Urinary bladder (tissue), 4 donors: ENCODE results near the gene SLC6A6. TPM values are rescaled to one million over a fixed set of nuclear protein-coding genes. Genes with fewer than 3 reads are reported as not detected.
A peak's percentile ranks its signal among the peaks of the same experiment; 100 is the strongest.
"Not testable (repeated sequence)": the region's sequence is repeated elsewhere in the genome, so short reads cannot be mapped to it uniquely, and the experiment has no call there.

Source experiments
- DNase-seq: peaks from one replicate; pipeline ENCODE4 v3.0.0-alpha.2; 2015; ENCODE audit errors: extremely low spot score
- H3K27ac ChIP-seq: one replicate; pipeline ENCODE4 v1.5.1; 2013; ENCODE audit warnings: low read depth, mild to moderate bottlenecking, moderate library complexity
- H3K36me3 ChIP-seq: one replicate; pipeline ENCODE4 v1.6.1; 2013; ENCODE audit warnings: mild to moderate bottlenecking, moderate library complexity; ENCODE audit not compliant: insufficient read depth
- H3K4me1 ChIP-seq: one replicate; pipeline ENCODE4 v1.6.1; 2013; ENCODE audit warnings: mild to moderate bottlenecking, moderate library complexity; ENCODE audit not compliant: insufficient read depth
- H3K4me3 ChIP-seq: one replicate; pipeline ENCODE4 v1.5.1; 2013; ENCODE audit warnings: low read depth, low read length
- WGBS: extraction: QIAGEN DNeasy Blood & Tissue Kit; methylation state at CpG from one replicate; pipeline ENCODE4 v1.1.7; 2013; 5-methylcytosine and 5-hydroxymethylcytosine counted together
- polyA plus RNA-seq: library from polyadenylated mRNA; stranded (reverse); fragments of 200-250 nt; gene quantifications from one replicate; pipeline ENCODE4 v1.2.3, GENCODE V29; 2013
- total RNA-seq: library from RNA; depleted of rRNA; stranded (reverse); fragments of >200 nt; gene quantifications from one replicate; pipeline ENCODE4 v1.2.3, GENCODE V29; 2014
- donor health status: healthy with polysubstance abuse.
- donor health status: healthy.

Gene SLC6A6
- total and polyA plus RNA-seq, 2 donors: 8.0 to 9.2 TPM

DNA sequence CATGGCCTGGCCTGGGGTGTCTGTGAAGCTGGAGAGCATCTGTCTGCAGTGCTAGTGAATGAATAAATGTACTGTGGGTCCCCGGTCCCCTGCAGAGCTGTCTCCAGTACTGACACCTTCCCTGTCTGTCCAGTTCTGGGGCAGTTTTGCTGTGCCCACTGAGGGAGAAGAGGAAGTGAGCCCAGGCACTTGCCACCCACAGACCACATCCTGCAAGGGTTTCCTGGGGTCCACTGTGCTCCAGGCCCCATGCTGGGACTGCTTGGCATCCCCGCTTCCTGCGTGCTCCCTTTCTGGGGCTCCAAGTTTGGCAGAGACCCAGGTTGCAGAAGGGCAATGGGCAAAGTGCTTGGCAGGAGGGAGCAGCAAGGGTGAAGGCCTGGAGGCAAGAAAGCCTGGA is 4.9 kb upstream of the SLC6A6 start:
- WGBS: 83% methylated on average over 3 of the region's 3 CpGs
- DNase-seq: no peak
- H3K27ac ChIP-seq: no peak overlapping the region
- no peaks in the 10 kb centered on the region for H3K4me1 ChIP-seq
- no peak overlapping the region for H3K4me3 ChIP-seq
- H3K36me3 ChIP-seq: no peaks in the 10 kb centered on the region

DNA sequence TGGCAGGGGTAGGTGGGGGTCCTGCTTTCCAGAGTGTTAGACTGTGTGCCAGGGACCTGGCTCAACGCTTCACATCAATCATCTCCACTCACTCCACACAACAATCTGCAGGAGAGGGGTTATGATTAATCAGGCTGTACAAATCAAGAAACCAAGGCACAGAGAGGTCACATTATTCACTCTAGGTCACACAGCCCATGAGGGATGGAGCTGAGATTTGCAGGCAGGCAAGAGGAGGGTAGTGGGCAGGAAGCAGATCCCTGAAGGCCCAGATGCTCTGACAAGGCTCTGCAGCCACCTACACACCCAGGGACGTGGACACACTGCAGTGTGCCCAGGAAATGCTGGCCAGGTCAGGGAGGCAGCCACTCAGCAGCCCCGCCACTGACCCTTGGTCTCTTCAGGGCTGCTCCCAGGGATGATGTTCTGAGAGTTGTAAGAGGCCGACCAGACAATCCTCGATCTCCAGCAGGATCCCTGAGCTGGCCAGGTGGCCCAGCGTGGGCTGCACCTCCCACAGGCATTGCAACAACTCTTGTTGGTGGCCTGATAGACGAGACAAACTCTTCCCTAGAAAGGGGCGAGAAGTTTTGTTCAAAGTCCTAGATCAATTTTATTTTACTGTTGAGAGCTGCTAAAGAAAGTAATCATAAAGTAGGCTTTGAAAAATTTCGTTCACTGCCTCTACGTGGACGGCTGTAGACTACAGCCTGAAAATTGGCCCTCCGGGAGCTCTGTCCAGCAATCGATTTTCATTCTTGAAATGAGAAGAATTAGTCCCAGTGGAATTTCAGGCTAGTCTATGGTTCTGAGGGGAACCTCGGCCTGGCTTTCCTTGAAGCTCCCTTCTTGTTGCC is 4.2 kb upstream of the SLC6A6 start:
- Histone ChIP-seq H3K36me3 (no peaks in the 10 kb centered on the region), H3K4me1 (no peaks in the 10 kb centered on the region), H3K4me3 (no peak overlapping the region), H3K27ac (no peak overlapping the region)
- 81% methylated on average over 14 of the region's 14 CpGs for WGBS
- no peak for DNase-seq

DNA sequence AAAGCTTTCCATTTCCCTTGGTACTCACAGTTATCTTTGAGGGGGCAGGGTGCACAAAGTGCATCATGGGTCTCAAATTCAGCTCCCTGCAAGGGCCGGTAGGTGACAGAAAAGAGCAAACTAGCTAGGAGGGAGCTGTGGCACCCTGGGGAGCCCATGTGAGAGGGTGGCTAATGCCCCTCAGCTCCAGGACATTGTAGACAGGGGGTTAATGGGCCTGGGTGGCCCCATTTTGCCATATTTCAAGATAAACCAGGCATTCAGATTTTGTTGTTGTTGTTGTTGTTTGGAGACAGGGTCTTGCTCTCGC is 3.7 kb upstream of the SLC6A6 start:
- H3K36me3 ChIP-seq: no peaks in the 10 kb centered on the region
- H3K4me1 ChIP-seq: no peaks in the 10 kb centered on the region
- no peak overlapping the region for H3K27ac ChIP-seq
- DNase-seq: no peak
- 91% methylated on average over 2 of the region's 2 CpGs for WGBS
- no peak overlapping the region for H3K4me3 ChIP-seq

DNA sequence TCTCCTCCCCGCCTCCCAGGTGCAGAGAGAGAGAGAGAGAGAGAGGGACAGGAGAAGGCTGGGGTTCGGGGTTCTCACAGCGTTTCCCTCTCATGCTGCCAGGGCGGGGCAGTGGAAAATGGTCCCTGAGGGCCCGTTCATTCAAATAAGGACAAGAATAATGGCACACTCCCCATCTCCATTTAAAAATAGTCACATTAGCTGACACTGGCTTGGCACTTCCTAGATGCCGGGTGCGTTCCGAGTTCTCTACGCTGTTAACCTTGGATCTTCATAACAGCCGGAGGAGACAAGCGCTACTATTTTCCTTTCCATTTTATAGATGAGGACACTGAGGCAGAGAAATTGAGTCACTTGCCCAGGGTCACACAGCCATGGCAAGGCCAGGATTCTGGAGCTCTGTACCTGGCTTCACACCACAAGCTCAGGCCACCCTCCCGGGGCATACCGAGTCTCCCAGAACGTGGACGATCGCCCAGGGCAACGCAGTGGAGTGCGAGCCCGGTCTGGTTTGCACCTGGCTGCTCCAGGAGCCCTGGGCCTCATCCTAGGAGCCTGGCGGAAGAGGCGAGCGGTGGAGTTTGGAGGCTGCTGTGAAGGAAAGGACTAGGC is 608 bp upstream of the SLC6A6 start:
- no peak for DNase-seq
- WGBS: 51% methylated on average over 22 of the region's 22 CpGs
- Histone ChIP-seq H3K4me1 (no peaks in the 10 kb centered on the region), H3K4me3 (peak overlapping the region; percentile 74), H3K27ac (no peak overlapping the region), H3K36me3 (no peaks in the 10 kb centered on the region)

DNA sequence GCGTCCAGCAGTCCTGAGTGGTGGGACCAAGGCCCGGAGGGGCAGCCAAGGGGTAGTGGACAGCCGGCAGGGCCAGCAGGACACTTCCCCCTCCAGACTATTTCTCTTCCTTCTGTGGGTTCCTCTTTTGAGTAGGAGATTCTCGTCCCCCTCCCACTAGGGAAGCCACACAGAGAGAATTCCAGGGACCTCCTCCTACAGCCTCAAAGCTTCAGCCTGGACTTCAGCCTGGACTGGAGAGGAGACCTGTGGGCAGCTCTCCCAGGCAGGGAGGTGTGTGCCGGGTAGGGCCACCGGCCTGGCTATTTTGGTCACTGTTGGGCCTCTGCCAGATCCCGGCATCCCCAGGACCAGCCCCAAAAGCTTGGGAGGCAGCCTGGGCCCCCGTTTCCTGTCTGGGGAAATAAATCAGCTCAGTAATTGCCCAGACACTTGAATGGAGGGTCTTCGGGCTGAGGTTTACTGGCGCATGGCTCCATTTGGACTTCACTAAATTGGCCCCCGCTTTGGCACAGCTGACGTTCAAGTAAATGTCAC is 1.3 kb downstream of the SLC6A6 start:
- DNase-seq: peak; percentile 39
- Histone ChIP-seq H3K4me1 (no peaks in the 10 kb centered on the region), H3K36me3 (no peaks in the 10 kb centered on the region), H3K27ac (no peak overlapping the region), H3K4me3 (peak overlapping the region; percentile 74)
- 7% methylated on average over 12 of the region's 12 CpGs for WGBS

DNA sequence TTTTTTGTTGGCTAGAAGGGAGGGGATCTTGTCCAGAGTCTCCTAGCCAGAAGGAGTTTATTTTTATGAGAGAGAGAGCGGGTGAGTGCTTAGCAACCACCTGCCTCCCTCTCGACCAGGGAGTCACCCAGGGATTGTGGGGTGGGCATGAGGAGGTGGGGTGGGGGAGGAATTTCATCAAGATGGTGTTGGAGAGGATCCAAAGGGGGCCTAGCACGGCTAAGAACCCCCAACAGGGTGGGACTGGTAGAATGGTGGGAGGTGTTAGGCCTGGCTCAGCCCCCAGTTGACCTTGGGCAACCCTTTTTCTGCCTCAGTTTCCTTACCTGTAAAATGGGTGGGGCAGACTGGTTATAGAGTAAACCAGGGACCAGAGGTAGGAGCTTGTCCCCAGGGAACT is 1.8 kb downstream of the SLC6A6 start:
- WGBS: 18% methylated on average over 3 of the region's 3 CpGs
- no peak for DNase-seq
- no peaks in the 10 kb centered on the region for H3K36me3 ChIP-seq
- H3K27ac ChIP-seq: no peak overlapping the region
- H3K4me1 ChIP-seq: no peaks in the 10 kb centered on the region
- H3K4me3 ChIP-seq: peak overlapping the region; percentile 74

DNA sequence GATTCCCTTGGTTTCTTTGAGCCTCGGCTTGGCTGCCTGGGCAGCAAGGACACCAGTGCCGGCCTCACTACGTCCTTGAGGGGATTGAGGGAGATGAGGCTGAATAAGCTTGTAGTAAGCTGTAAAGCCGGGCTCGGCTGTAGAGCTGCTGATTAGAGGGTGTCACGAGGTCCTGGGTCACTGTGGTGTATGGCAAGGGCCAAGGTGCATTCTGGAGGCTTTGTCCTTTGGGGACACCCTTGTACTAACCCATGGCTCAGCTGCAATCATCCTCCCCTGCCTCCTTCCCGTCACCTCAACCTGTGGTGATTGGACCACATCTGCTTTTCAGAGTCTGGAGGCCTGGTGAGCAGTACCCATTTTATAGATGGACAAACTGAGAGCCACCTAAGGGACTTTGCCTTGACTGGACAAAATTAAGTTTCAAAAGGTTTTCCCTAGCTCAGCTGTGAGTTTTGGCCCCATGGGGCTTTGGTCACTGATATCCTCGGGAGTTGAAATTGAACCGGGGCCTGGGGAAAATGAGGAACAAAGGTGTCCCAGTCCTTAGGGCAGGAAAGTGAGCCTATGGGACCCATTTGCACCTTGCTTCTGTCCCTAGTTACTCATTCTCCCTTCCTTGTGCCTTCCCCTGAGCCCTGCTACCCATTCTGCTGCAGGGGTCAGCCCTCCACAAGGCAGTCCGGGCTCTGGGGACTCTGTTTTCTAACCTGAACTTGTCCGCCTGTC is 2.4 kb downstream of the SLC6A6 start:
- no peak for DNase-seq
- WGBS: 71% methylated on average over 11 of the region's 11 CpGs
- Histone ChIP-seq H3K4me1 (no peaks in the 10 kb centered on the region), H3K27ac (no peak overlapping the region), H3K36me3 (no peaks in the 10 kb centered on the region), H3K4me3 (peak overlapping the region; percentile 74)

DNA sequence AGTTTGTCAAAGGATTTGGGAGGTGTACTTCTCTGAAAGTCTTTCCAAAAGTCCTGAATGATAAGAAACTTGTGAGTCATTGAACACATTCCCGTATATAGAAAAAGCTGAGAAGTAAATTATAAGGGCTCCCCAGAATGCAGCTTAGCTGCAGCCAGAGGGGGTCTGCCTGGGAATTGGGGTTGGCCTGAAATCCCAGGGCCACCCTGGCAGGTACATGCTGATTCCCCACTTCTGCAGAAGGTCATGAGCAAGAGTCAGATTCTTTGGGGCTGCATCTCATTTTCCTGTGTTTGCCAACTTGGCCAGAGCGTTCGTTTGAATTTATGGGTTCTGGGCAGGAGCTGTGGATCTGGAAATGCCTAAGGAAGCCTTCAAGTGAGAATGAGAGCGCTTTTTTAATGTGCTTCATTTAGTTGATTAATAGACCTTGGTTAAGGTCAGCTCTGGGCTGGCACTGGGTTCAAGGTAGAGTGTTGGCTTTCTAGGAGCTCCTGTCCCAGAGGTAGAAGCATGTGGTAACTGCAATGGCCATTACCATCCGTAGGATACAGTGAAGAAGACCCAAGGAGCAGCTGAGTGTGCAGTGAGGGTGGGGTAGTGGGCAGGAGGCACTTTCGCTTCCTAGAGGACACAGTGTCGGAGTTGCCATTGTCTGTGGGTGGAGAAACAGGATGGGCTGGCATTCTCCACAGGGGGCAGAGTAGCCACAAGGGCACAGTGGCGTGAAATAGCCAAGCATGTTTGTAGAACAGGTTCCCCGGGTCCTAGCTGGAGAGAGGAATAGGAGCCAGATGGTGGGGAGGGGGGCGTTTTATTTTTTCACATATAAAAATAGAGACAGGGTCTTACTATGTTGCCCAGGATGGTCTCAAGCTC is 3.2 kb downstream of the SLC6A6 start:
- Histone ChIP-seq H3K36me3 (no peaks in the 10 kb centered on the region), H3K27ac (no peak overlapping the region), H3K4me1 (no peaks in the 10 kb centered on the region), H3K4me3 (no peak overlapping the region)
- 59% methylated on average over 10 of the region's 10 CpGs for WGBS
- no peak for DNase-seq

DNA sequence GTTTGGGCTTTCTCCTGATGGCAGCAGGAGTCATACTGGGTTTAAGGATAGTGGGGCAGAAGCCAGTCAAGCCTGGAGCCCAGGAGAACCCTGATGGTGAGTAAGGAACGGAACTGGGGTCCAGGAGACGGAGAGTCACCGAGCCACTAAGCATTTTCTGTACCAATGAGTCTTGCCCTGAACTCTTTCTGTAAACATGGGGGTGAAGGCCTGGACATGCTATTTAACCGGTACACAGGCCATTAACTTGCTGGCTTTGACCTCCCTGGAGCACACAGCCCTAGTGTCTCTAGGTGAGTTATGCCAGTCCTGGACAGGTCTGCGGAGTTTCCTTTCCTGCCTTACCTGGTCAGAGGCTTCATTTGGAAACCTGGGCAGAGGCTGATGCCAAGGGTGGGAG is 3.9 kb downstream of the SLC6A6 start:
- H3K36me3 ChIP-seq: no peaks in the 10 kb centered on the region
- H3K4me3 ChIP-seq: no peak overlapping the region
- 74% methylated on average over 5 of the region's 5 CpGs for WGBS
- DNase-seq: no peak
- H3K4me1 ChIP-seq: no peaks in the 10 kb centered on the region
- no peak overlapping the region for H3K27ac ChIP-seq

DNA sequence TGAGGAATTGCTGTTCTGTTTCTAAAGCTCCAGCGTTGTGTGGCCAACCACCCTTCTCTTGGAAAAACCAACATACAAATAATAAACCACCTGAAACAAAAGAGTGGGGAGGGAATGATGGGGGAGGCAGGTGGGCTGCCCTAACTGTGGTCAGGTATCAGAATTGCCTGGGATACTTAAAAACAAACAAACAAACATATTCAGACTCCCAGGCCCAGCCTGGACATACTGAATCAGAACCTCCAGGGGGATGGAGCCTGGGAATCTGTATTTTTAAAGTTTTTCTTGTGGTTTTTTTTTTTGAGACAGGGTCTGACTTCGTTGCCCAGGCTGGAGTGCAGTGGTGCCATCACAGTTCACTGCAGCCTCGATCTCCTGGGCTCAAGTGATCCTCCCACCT is 4.4 kb downstream of the SLC6A6 start:
- no peaks in the 10 kb centered on the region for H3K4me1 ChIP-seq
- no peak for DNase-seq
- WGBS: 95% methylated on average over 3 of the region's 3 CpGs
- H3K4me3 ChIP-seq: no peak overlapping the region
- H3K27ac ChIP-seq: no peak overlapping the region
- H3K36me3 ChIP-seq: no peaks in the 10 kb centered on the region

DNA sequence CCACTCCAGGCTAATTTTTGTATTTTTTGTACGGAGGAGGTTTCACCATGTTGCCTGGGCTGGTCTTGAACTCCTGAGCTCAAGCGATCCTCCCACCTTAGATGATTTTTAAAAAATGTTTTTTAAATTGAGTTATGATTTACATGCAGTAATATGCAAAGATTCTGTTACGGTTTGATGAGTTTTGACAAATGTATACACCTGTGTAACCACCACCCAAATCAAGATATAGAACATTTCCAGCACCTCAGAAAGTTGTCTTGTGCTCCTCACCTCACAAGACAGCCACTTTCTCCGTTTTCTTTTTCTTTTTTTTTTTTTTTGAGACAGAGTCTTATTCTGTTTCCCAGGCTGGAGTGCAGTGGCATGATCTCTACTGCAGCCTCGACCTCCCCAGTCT is 4.8 kb downstream of the SLC6A6 start:
- Histone ChIP-seq H3K36me3 (no peaks in the 10 kb centered on the region), H3K4me3 (no peak overlapping the region), H3K27ac (no peak overlapping the region), H3K4me1 (no peaks in the 10 kb centered on the region)
- whole genome bisulfite sequencing: 93% methylated on average over 5 of the region's 5 CpGs
- no peak for DNase-seq

DNA sequence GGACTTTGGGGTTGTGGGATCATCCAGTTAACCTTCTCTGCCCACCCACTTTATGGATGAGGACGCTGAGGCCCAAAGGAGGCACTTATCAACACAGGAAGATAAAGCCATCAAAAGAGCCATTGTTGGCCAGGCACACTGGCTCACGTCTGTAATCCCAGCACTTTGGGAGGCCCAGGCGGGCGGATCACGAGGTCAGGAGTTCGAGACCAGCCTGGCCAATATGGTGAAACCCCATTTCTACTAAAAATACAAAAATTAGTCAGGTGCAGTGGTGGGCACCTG is 7.3 kb downstream of the SLC6A6 start:
- H3K36me3 ChIP-seq, H3K4me3 ChIP-seq, DNase-seq, H3K27ac ChIP-seq, H3K4me1 ChIP-seq: not testable (repeated sequence)
- 89% methylated on average over 6 of the region's 6 CpGs for WGBS

DNA sequence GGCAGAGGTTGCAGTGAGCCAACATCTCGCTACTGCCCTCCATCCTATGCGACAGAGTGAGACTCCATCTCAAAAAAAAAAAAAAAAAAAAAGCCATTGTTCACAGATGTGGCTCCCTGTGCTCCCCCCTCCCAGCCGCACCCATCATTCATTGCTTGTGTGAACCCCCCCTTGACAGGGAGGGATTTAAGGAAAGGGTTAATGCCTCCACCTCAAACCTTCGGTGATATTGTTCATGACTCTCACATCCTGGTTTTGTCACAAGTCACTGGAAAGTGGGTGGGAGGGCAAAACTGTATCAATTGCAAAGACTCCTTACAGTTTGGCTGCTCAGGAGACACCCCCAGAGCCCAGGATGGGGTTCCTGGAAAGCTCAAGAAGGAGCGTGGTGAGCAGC is 7.7 kb downstream of the SLC6A6 start:
- 95% methylated on average over 5 of the region's 5 CpGs for WGBS
- Histone ChIP-seq H3K4me1 (no peaks in the 10 kb centered on the region), H3K36me3 (no peaks in the 10 kb centered on the region), H3K4me3 (no peak overlapping the region), H3K27ac (no peak overlapping the region)
- no peak for DNase-seq
